SK-N-MC (cell line): ENCODE measurements around the gene INAFM1.

Experiments
- EZH2 ChIP-seq: fragments of 200-600 bp; sonication (generic); IDR thresholded peaks from one replicate; pipeline ENCODE4 v1.6.1; 2017; ENCODE audit warnings: antibody characterized with exemption
- FOXP2 ChIP-seq: optimal IDR thresholded peaks from 2 replicates; pipeline ENCODE3; 2011; ENCODE audit warnings: mild to moderate bottlenecking, moderate library complexity; ENCODE audit not compliant: insufficient read depth; ENCODE audit errors: extremely low read length, control extremely low read depth
- POLR2AphosphoS5 ChIP-seq: IDR thresholded peaks from 2 replicates; pipeline ENCODE4 v1.6.1; 2012; ENCODE audit warnings: mild to moderate bottlenecking, low read depth, low read length, borderline replicate concordance

DNA sequence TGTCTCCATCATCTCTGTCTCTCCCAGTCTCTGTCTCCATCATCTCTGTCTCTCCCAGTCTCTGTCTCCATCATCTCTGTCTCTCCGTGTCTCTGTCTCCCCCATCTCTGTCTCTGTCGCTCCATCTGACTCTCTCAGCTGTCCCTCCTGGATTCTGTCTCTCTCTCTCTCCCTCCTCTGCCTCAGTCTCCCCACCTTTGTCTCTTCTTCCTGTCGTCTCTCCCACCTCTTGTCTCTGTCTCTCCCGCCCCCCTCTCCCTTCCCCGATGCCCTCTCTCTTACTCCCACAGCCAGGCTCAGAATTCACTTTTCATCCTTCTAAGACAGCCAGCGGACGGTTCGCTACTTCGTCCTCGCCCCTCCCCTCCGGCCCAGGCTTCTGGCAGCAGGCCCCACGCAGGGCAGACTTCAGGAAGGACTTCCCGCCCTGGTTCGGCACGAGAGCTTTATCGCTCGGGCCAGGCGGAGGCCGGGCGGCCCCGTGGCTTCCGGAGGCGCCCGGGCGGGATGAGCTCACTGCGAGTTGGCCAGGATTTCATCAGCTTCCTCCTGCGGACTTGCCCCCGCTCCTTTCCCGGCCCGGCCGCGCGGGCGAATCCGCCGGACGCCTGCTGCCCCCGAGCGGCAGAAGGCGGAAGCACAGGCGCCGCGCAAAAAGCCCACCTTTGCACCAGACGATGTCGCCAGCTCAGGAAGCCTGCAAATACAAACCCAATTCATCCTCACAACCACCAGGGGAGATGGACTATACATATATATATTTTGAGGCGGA, 30.7 kb upstream of the INAFM1 start:
- TF ChIP-seq POLR2AphosphoS5 (no peak), EZH2 (no peak), FOXP2 (peak; percentile 66)
